GM18499 (cell line): ENCODE results near the gene CD22.

ENCODE experiments used
- ATAC-seq: cut with Tn5 transposase; IDR thresholded peaks from one replicate; pipeline ENCODE4 v1.9.1; 2021; ENCODE audit warnings: moderate number of reproducible peaks; ENCODE audit not compliant: insufficient read depth, unreplicated experiment

CD22 gene

GRCh38 chr19:35294859-35295791 is 33.9 kb upstream of the CD22 start:
- no peak for ATAC-seq

- ATAC-seq: no peak
These were observed 33.1 kb upstream of the CD22 start for GRCh38 chr19:35295792-35296462.

- ATAC-seq: no peak
These were observed 32.1 kb upstream of the CD22 start for GRCh38 chr19:35296644-35297514.

GRCh38 chr19:35297515-35297848 is 31.5 kb upstream of the CD22 start:
- no peak for ATAC-seq

GRCh38 chr19:35297922-35298321 is 31.1 kb upstream of the CD22 start:
- ATAC-seq: no peak

GRCh38 chr19:35298561-35298972 is 30.4 kb upstream of the CD22 start:
- ATAC-seq: no peak

GRCh38 chr19:35299523-35300338 is 29.3 kb upstream of the CD22 start:
- ATAC-seq: no peak

- no peak for ATAC-seq
These were observed 28.7 kb upstream of the CD22 start for GRCh38 chr19:35300339-35300649.

GRCh38 chr19:35301961-35302360 is 27.0 kb upstream of the CD22 start:
- ATAC-seq: no peak

GRCh38 chr19:35302446-35302845 is 26.5 kb upstream of the CD22 start:
- ATAC-seq: no peak

- ATAC-seq: no peak
These were observed 25.6 kb upstream of the CD22 start for GRCh38 chr19:35303357-35303915.

GRCh38 chr19:35304036-35304435 is 25.0 kb upstream of the CD22 start:
- ATAC-seq: no peak

GRCh38 chr19:35305181-35305580 is 23.8 kb upstream of the CD22 start:
- no peak for ATAC-seq

GRCh38 chr19:35306473-35307246 is 22.3 kb upstream of the CD22 start:
- no peak for ATAC-seq

GRCh38 chr19:35307931-35308330 is 21.1 kb upstream of the CD22 start:
- no peak for ATAC-seq

GRCh38 chr19:35308910-35309309 is 20.1 kb upstream of the CD22 start:
- ATAC-seq: no peak

GRCh38 chr19:35309481-35310279 is 19.3 kb upstream of the CD22 start:
- no peak for ATAC-seq

- no peak for ATAC-seq
These were observed 18.7 kb upstream of the CD22 start for GRCh38 chr19:35310331-35310730.
